Endothelial cell of hepatic sinusoid (primary cell): Measurements from ENCODE around the gene ZBTB7A.

ENCODE experiments used
- in situ Hi-C: cut with HindIII; loops from 2 replicates; pipeline ENCODE4 v1.10.0; 2017; ENCODE audit warnings: low sequenced_read_pairs

ZBTB7A gene

DNA sequence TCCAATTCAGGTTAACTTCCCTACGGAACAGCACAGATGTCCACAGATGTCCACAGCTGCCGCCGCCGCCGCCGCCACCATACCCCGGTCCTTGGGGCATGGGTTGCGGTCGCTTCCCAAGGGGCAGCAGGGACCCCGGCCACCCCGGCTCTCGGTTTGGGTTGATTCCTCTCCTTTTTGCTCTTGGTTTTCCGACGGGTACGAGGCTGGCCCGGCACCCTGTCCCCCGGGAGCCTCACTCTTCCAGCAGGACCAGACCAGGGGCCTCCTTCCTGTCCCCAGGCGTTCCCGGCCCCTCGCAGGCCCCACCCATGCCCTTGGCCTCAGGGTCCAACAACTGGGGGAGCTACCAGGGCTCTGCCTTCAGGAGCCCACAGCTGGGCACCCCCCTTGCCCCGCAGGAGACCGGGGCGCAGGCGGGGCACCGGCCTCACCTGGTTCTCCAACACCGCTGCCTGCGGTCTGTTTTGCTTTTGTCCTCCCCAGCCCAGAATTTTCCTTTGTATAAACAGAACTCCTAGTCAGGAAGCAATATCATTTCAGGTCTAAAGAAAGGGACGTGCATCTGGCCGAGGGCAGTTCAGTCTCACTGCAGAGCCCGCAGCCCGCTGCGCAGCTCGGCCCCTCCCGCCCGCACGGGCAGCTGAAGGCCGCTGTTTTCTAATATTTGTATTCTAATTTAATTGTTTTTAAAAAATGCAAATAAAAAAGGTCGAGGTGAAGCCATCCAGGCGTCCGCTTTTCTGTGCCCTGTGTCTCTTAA is 27.9 kb downstream of the ZBTB7A start:
- in situ Hi-C loops = no loop called here

DNA sequence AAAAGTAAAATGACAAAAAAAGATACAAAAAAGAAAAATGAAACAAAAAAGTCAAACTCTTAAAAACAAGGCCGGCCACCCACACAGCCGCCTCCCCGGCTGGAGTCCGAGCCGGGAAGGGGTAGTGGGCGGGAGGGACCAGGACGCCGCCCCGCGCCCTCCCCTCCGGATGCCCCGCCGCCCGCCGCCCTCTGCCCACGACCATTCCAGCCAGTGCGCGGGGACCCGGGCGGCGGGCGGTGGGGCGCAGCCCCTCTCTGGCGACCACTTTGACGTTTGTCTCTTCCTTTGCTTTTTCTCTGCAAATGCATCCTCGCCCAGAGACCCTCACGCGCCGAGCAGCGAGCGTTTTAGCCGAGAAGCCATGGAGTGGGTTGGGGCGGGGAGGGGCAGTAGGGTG is 28.6 kb downstream of the ZBTB7A start:
- in situ Hi-C loops = no loop called here

DNA sequence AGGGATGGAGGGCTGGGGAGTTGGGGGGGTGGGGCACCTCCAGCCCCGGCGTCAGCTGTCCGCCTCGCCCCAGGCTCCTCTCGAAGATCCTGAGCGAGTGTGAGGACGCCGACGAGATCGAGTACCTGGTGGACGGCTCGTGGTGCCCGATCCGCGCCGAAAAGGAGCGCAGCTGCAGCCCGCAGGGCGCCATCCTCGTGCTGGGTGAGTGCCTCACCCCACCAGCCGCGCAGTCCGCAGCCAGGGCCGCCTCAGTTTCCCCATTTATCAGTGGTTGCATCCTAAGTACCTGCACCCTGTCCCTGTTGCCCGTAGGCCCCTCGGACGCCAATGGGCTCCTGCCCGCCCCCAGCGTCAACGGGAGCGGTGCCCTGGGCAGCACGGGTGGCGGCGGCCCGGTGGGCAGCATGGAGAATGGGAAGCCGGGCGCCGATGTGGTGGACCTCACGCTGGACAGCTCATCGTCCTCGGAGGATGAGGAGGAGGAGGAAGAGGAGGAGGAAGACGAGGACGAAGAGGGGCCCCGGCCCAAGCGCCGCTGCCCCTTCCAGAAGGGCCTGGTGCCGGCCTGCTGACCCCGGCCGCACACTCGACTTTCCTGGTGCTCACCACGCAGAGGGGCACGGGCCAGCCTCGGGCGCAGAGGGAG is 29.3 kb downstream of the ZBTB7A start:
- in situ Hi-C loops = no loop called here

DNA sequence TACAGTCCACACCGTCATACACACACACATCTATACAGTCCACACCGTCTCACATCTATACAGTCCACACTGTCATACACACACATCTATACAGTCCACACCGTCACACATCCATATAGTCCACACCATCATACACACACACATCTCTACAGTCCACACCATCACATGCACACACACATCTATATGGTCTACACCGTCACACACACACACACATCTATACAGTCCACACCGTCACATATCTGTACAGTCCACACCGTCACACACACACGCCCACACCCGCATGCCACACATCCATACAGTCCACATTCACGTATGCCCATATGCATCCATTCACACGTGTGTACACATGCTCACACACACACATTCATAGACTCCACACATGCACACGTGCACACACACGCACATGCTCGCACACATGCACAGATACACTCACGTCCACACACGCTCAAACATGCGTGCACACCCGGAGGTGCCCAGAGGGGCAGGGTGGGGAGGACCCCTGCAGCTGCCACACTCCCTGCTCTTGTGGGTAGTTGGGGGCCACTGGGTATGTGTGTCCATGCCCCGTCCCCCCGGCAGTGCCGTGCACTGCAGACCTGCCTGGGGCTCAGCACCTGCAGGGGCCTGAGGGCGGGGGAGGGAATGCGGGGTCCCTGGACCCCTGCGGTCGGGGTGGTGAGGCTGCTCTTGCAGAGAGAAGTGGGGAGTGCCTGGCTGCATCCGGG is 30.0 kb downstream of the ZBTB7A start:
- in situ Hi-C loops = no loop called here

DNA sequence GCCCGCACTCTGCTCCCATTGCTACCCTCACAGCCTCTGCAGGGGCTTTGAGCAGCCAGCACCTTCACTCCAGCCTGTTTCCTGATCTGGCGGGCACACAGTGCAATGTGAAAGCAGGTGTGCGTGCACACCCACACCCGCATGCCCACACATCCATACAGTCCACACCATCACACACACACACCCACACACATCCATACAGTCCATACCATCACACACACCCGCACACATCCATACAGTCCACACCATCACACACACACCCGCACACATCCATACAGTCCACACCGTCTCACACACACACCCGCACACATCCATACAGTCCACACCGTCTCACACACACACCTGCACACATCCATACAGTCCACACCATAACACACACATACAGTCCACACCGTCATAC is 31.1 kb downstream of the ZBTB7A start:
- in situ Hi-C loops = no loop called here

DNA sequence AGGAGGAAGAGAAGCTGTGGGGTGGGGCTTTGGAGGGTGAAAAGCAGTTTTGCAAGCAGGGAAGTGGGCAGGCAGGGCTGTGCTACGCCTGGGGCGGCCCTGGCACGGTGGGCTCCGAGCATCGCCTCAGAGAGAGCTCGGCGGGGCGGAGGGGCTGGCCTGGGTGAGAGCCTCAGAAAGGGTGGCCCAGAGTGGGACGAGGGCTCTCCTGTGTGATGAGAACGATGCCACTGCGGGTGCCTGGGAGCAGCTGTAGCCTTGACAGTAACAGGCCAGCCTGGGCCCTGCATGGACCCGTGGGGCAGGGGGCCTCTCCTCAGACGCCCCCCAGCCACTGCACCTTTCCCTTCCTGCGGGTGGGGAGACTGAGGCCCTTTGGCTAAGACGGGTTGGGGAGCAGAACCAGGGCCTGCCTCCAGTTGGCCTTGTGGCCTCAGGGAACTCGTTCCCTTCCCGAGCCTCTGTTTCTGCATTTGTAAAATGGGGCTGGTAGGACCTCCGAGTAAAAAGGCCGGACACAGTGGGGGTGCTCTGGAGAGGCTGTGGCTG is 31.6 kb downstream of the ZBTB7A start:
- in situ Hi-C loops = no loop called here

GRCh38 chr19:4034048-4035017 is 32.4 kb downstream of the ZBTB7A start:
- in situ Hi-C loops = no loop called here

DNA sequence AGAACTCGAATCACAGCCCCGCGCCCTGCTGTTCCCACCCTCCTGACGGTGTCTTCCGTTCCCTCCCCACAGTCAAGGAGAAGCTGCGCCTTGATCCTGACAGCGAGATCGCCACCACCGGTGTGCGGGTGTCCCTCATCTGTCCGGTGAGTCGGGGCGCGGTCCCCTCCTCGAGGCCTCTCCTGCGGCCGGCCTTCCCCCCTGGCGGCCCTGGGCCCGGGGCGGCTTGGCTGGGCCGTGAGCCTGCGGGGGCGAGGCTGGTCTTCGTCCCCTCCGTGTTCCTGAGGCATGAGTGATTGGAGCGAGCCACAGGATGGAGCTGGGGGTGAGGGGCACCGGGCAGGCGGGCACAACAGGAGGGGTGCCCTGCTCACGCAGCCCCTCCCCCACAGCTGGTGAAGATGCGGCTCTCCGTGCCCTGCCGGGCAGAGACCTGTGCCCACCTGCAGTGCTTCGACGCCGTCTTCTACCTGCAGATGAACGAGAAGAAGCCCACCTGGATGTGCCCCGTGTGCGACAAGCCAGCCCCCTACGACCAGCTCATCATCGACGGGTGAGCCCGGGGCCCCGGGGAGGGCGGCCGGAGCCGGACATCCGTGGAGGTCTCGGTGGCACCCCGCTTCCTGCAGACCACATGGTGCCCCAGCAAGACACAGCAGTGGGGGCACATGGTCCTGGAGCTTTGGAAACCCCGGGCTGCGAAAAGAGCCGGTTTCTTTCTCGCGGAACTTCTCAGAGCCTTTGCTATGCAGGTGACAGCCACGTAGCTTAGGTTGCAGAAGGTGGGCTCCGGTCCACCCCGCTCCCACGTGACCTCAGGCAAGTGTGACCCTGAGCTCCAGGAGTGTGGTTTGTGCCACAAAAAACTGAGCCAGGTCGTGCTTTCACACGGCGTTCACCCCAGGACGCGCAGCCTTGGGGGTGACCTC is 33.4 kb downstream of the ZBTB7A start:
- in situ Hi-C loops = no loop called here

DNA sequence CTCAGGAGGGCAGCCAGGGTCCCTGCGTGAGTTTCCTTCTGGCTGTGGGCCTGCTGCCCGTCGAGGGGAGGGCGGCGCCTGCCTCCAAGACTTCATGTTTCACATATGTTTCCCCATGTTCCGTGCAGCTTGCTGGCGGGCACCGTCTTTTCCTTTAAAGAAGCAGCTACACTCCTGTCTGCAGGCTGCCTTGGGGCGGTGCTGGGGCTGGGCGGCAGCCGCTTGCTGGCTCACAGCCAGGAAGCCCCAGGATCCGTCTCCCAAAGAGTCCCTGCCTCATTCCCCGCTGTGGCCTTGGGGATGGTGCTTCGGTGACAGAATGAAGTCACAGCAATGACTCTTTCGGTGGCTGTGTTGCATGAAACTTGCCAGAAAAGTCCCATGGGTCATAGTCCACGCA is 34.3 kb downstream of the ZBTB7A start:
- in situ Hi-C loops = no loop called here

DNA sequence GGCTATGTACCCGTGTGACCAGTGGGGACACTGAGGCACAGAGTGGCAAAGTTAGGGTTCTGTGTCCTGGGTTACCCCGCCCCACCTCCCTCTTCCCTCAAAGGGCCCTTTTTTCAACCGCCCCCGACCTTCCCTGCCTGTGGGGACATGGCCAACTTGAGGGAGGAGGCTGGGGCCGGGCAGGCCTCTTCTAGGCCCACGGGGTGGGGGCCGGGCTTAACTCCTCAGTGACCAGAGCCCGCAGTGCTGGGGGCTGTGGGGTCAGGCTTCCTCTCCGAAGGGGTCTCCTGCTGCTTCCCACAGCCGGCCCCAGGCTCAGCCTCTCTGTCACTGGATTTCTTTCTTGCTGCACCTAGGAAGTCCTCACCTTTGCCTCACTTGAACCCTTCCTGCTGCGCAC is 35.3 kb downstream of the ZBTB7A start:
- in situ Hi-C loops = no loop called here

DNA sequence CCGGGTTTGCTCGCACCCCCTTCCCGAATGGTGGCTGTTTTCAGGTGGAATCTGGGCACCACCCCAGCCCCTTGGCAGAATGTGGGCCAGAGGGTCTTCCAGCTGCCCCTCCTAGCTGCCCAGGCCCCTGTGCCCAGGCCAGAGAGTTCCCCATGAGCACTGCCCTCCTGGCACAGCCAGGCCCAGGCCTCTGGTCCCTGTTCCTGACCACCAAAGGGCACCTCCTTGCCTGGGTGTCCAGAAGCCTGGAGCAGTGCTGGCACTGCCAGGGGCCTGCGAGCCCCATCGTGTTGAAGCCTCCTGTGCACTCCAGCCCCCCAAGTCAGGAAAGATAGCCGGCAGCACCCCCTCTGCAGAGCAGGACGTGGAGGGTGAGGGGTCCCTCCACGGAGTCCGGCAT is 35.7 kb downstream of the ZBTB7A start:
- in situ Hi-C loops = no loop called here

DNA sequence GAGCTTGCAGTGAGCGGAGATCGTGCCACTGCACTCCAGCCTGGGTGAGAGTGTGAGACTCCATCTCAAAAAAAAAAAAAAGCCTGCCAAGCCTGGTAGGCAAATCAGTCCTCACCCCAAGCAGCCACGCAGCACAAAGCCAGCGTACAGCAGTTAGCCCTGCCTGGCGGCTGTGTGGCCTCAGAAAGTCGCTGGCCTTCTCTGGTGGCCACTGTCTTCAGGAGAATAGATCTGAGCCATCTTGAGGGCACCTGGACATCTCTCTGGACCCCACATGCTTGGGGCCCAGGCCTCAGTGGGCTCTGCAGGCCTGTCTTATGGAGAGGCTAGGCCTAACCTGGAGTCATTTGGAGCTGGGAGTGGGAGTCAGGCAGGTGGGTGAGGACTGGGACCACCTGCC is 36.1 kb downstream of the ZBTB7A start:
- in situ Hi-C loops = no loop called here

DNA sequence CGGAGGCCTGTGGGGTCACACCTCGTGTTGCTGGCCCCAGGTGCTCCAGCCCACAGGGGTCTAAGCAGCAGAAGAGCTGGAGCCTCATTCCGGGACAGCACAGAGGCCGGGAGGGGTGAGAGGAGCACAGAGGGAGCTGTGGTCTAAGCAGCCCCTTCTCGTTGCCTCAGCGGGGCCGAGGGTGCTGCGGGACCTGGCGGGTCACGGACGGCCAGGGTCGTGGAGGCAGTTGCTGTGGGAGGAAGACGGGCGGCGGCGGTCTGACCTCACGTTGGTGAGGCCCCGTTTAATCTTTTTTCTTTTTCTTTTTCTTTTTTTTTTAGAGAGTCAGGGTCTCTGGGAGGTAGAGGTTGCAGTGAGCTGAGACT is 37.5 kb downstream of the ZBTB7A start:
- in situ Hi-C loops = no loop called here

- in situ Hi-C loops = no loop called here
Observed at GRCh38 chr19:4028334-4029246, 38.1 kb downstream of the ZBTB7A start.

DNA sequence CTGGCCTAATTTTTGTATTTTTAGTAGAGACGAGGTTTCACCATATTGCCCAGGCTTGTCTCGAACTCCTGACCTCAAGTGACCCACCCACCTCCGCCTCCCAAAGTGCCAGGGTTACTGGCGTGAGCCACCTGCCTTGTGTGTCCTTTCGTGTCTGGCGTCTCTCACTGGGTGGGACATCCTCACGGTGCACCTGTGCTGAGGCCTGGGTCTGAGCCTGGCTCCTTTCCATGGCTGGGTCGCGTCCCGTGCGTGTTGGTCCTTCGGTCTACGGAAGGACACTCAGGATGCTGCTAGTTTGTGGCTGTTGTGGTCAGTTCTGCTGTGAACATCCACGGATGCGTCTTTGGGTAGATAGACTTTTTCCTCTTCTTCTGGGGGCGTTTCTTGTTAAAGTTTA is 39.6 kb downstream of the ZBTB7A start:
- in situ Hi-C loops = no loop called here

GRCh38 chr19:4025317-4025716 is 41.4 kb downstream of the ZBTB7A start:
- in situ Hi-C loops = no loop called here

GRCh38 chr19:4023600-4024398 is 42.9 kb downstream of the ZBTB7A start:
- in situ Hi-C loops = no loop called here

- in situ Hi-C loops = no loop called here
Observed at GRCh38 chr19:4019578-4019977, 47.1 kb downstream of the ZBTB7A start.
